ENCODE results near the gene DES.

The DES gene

DNA sequence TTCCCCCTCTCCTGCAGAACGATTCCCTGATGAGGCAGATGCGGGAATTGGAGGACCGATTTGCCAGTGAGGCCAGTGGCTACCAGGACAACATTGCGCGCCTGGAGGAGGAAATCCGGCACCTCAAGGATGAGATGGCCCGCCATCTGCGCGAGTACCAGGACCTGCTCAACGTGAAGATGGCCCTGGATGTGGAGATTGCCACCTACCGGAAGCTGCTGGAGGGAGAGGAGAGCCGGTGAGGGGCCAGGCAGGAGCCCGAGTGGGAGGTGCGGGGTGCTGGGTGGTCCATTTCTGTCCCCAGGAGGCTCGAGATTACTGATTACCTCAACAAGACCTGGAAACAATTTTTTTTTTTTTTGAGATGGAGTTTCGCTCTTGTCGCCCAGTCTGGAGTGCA is 3.1 kb downstream of the DES start:
- DNase-seq: no peak

DNA sequence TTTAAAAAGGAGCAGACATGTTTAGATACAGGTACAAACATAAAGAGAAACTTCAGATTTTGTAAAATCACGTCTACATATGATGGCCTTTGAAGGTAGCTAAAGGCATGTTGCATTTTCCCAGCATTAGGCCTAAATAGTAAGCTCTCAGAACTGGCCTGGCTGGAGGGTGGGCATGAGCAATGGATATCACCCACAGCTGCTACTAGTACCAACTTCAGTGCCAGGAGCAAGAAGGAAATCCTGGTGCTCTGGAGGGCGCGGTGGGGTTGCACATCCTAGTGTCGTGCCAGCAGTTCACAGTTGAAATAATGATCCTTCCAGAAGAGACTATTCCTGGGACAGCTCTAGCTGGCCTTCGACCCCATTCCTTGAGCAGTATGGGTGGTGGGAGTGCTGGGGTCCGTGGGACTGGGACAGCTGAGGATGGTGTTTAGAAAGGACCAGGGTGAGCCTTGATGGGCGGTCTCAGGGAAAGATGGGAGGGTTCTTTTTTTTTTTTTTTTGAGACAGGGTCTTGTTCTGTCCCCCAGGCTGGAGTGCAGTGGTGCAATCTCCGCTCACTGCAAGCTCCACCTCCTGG is 4.9 kb downstream of the DES start:
- no peak for DNase-seq

DNA sequence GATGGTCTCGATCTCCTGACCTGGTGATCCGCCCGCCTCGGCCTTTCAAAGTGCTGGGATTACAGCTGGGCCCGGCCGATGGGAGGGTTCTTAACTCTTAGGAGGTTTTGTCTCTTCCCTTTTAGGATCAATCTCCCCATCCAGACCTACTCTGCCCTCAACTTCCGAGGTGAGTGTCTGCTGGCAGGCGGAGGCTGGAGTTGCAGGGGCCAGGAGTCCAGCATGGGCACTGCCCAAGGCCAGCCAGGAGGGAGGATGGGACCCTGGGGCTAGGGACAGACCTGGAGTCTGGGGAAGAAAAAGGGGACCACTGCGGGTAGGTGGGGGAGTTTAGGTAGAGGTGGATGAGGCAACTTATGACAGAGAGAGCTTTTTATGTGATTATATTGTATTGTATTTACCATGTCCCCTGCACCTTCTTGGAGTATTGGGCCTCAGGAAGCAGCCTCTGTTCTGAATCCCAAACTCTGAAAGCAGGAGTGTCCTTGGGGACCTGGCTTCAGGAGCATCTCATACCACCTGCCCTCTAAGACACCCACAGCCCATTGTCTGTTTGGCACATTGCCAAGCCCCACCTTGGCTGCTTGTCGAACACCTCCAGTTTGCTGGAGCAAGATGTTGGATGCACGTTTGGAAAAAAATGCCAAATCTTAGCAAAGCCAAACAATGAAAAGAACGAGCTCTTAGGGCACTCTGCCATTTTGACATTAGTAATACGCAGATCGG is 5.6 kb downstream of the DES start:
- no peak for DNase-seq

DNA sequence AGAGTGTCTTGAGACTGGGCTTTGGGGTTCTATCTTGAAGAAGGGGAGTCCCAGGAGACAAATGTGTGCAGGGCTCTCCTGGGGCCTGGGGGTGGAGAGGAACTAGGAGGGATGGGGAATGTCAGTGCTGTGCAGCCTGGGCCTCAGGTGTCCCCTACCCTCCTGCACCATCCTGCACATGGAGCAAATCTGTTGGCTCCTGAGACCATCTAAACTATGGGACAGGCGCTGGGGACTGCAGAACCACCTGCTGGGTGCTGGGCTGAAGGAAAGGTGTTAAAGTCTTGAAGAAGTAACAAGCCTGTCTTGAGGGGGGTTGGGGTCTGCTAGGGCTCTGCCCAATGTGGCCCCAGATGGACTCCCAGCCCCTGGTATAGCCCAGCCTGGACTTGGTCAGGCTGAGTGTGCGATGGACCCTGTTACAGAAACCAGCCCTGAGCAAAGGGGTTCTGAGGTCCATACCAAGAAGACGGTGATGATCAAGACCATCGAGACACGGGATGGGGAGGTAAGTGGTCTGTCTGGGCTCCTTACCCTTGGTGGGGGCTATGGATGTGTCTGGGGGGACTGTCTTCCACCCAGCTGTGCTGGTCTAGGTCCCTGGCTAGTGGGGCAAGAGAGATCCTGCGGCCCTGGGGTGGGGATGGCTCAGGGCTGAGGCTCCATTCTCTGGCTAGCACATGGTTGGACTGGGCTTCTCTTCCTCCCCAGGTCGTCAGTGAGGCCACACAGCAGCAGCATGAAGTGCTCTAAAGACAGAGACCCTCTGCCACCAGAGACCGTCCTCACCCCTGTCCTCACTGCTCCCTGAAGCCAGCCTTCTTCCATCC is 7.3 kb downstream of the DES start:
- DNase-seq: no peak

DNA sequence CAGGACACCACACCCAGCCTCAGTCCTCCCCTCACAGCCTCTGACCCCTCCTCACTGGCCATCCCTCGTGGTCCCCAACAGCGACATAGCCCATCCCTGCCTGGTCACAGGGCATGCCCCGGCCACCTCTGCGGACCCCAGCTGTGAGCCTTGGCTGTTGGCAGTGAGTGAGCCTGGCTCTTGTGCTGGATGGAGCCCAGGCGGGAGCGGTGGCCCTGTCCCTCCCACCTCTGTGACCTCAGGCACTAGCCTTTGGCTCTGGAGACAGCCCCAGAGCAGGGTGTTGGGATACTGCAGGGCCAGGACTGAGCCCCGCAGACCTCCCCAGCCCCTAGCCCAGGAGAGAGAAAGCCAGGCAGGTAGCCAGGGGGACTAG is 7.9 kb downstream of the DES start:
- no peak for DNase-seq

DNA sequence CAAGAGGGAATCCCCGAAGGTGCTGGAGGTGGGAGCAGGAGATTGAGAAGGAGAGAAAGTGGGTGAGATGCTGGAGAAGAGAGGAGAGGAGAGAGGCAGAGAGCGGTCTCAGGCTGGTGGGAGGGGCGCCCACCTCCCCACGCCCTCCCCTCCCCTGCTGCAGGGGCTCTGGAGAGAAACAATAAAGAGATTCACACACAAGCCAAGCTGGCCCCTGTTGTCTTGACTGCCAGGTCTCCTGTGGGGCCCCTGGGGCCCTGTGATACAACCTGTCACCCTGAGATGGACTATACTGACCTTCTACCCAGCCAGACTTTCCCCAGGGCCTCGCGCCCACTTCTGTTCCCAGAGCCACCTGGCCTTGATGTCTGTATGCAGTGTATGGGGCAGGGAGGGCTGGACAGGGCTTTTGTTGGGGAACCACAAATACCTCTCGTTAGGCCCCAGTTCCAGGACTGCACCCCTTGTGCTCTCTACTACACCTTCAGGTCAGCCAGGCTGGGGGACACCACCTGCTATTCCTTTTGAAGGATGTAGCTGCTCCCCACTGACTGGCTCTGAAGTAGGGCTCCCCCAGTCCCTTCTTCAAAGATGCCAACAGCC is 8.5 kb downstream of the DES start:
- DNase-seq: no peak

DNA sequence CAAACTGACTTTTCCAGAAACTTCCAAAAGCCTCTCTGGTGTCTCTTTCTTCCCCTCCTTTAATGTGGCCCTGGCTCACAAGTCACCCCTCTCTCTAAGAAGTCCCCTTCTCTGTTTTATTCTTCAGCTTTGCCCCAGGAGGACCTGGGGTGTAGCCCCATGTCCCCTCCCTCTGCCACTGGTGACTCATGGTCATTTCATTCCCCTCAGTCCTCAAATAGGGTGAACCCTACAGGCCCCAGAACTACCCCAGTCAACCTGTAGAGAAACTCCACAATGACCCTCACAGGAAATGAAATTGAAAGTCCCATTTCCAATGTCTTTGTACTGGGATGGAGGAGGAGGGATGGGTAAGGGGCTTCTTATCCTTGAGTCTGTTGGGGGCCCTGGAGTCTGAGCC is 10.3 kb downstream of the DES start:
- no peak for DNase-seq

DNA sequence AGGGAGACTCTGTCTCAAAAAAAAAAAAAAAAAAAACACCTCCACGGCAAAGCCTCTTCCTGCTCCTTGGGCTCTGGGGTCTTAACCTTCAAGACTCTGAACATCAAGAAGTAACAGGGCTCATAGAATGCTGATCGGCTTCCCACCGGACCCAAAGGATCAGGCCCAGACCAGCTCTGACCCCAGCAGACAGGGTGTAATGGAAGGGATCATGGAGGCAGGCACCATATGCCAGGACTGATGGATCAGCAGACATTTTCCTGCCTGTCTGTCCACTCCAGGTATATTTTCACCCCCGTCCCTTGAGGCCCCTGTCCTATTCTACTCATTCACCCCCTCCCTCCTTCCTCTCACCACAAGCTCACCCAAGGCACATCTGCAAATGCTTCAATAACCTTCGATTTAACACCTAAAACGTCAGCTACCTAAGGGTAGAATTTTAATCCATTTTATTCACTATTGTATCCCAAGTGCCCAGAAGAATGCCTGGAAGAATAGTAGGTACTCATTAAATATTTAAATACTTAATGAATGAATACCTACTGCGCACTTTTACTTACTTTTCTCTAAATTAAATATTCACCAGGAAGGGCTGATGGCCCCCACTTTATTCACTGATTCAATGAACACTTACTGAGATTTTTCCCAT is 11.9 kb downstream of the DES start:
- DNase-seq: no peak

DNA sequence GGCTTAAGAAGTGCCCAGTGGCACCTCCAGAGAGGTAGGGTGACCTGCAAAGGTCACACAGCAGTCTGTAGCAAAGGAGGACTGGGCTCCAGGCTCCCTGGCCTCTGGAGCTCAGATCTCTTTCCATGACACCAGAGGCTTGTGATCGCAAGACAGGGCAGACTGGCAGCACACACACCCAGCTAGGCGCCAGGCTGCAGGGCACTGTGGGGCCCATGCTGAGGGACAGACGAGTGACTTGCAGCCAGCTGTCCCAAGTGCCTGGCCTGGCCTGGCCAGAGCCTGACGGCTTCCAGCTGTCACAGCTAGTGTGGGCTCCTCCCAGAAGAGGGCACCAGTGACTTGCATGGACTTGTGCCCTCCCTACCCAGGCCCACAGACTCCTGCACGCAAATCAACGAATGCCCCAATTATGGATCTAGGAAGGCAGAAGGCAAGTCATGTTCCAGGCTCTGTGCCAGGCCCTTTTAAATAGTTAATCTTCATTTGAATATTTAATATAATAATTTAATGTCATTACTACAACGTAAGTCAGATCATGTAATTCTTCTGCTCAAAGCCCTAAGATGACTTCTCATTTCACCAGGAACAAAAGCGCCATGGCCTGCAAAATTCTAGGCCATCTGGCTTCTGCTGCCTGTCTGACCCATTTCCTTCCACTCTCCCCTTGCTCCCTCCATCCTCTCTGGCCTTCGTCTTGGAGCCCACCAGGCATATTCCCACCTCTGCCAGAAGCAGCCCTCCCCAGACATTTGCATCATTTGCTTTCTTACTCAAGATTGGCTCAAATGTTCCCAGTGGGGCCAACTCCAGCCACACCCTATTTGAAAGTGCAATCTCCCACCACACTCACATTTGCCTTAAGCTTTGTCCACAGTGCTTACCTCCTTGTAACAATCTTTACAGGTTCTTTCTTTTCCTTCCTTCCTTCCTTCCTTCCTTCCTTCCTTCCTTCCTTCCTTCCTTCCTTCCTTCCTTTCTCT is 12.7 kb downstream of the DES start:
- peak; percentile 55 for DNase-seq

DNA sequence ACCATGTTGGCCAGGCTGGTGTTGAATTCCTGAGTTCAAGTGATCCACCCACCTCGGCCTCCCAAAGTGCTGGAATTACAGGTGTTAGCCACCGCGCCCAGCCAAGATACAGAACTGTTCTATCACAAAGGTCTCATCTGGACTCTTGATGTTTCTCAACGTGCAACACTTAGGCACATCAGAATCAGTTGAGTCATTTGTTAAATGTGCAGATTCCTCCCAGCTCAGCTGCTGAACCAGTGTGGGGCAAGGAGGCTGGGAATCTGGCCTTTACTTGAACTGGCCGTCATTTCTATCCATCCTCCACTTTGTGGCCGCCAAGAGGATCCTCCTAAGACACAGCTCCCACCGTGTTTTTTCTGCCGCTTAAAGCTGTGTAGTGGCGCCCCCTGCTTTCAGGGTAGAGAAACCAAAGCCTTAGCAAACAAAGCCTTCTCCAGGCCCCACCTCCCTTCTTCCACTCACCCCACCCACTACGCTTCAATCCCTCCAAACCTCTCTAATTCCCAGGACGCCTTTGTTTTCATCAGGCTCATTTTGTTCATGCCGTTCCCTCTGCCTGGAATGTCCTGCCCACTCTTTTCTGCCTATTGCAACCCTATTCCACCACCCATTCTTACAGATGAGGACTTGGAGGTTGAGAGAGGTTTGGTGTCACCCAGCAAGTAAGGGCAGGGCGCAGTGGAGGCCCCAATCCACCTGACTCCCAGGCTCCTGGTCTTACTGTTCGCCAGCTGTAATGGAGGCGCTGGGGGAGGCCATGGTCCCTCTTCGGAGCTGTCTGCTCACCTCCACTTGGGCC is 15.7 kb downstream of the DES start:
- DNase-seq: peak; percentile 78

DNA sequence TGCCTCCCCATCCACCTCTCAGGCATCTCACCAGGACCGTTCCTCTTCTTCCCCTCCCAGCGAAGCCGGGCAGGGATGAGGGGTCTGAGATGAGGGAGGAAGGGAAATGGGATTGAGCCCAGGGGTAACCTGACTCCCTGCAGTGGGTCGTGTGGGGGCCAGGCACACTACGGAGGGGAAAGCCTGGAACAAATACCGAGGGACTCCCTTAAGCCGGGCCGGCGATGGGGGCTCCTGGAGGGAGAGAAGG is 16.2 kb downstream of the DES start:
- DNase-seq: no peak

DNA sequence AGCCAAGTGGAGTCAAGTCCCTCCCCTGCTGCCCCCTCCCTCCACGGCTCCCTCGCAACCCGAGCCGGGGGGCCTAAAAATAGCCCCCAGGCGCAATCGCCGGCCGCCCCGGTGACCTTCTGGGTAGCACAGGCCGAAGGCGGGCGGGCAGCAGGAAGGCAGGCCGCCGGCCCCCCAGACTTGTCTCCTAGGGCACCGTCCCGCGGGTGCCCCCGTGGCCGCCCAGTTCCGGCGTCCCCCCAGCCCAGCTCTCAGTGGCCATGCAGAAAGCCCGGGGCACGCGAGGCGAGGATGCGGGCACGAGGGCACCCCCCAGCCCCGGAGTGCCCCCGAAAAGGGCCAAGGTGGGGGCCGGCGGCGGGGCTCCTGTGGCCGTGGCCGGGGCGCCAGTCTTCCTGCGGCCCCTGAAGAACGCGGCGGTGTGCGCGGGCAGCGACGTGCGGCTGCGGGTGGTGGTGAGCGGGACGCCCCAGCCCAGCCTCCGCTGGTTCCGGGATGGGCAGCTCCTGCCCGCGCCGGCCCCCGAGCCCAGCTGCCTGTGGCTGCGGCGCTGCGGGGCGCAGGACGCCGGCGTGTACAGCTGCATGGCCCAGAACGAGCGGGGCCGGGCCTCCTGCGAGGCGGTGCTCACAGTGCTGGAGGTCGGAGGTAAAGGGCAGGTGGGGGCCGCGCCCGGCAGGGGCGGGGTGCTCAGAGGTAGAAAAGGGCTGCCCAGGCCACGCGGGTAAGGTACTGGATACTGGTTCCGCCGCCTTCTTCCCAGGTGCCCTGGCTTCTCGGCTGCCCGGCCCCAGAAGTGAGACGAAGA is 16.7 kb downstream of the DES start, which contains the start of gene SPEG:
TSS of gene SPEG (plus strand) at position 126 of the 808 bp plus-strand sequence. CDS start at position 261, 135 bp downstream.
- DNase-seq: no peak

DNA sequence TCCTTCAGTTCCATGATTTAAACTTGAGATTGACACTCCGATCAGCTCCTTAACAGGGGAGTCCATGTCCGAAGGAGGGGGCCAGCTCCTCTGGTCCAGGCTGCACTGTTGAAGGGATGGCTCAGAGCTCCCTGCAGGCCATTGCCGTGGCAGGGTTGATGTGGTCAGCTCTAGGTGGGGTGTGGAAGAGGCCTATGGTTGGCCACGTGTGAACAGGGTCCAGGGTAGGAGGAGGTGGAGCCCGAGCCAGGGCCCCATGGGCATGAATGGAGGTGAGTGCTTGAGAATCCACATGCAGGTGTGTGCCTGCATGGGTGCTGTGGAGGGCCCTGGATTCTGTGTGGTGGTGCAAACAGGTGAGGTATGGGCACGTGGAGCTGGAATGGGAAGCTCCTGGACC is 17.5 kb downstream of the DES start:
- no peak for DNase-seq

DNA sequence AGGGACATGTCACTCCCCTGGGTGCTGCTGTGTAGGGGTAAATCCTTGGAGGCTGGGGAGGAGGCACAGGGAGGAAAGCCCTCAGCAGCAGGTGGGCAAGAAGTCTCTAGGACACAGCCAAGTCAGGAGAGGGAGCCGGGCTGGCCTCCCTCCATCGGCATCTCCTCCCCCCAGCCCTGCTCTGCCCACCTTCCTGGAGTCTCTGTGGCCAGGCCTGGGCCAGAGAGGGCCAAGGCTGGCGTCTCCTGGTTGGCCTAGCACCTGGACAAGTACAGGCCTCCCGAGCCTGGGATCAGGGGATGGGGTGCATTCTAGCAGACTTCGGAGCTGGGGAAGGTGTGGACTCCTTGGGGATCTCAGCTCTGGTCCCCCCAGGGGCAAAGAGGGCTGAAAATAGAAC is 18.3 kb downstream of the DES start:
- no peak for DNase-seq

DNA sequence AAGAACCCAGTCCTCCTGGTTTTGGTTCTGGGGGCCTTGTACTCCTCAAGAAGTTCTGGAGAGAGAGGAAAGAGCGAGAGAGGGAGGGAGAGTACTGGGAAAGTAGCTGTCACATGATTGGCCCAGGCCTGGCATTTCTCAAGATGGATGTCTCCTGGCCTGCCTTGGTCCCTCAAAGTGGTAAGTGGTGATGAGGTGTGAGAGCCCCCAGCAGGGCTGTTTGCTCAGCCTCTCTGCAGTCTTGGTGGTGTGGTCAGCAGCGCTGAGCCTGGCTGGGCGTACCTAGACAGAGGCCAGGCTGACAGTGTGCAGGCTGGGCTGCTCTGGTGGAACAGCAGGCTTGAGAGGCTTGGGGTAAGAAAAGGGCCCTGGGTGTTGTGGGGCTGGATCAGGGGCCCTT is 19.0 kb downstream of the DES start:
- no peak for DNase-seq

DNA sequence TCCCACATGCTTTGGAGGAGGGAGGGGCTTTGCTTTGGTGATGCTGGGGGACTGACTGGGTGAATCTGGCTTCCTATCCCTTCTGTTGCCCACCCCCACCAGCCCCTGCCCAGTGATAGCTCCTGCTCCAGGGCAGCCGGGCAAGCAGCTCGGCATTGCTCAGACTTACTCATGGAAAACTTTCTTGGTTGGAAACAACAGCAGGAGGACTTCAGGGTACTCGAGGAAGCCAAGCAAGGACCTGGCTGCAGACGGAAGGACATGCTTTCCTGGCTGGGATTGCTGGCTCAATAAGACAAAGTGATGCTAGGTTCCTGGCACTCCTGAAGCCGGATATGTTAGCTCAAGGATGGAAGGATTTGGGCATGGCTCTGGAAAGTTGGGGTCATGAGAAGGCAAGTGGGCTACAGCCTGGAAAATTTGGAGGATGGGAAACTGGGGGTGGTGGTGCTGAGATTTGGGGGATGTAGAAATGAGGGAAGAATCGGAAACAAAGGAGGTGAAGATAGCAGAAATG is 19.6 kb downstream of the DES start:
- DNase-seq: no peak

DNA sequence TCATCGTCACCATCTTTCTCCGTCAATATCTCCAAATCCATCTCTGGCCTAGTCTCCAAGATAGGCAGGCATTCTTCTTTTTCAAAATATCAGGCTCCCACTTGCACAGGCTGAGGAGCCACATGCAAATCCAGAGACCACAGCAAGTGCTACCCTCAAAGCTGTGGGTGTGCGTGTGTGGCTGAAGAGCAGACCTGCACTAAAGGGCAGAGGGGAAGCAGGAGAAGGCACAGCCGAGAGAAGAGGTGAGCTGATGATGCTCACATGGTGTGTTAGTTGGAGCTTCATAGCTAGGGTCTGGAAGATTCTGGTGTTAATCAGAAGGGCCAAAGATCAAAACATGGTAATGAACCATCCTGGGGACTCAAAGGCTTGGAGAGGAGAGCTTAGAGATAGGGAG is 20.3 kb downstream of the DES start:
- DNase-seq: no peak

DNA sequence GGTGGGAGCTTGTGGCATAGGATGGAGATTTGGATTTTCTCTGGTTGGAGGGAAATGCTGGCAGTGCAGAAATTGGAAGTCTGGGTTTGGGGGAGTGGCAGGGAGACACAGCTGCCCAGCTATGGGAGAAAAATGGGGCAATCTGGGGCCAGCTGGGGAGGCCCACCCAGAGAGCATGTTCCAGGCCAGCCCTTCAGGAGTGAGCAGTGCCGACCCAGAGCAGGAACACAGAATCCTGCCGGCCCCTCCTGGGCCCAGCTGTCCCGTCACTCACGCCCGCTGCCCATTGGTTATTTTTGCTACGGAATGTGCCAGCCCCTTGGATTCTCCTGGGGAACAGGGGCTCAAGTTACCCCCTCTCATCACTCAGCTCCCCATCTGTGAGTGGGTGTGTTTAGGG is 21.3 kb downstream of the DES start:
- DNase-seq: no peak

DNA sequence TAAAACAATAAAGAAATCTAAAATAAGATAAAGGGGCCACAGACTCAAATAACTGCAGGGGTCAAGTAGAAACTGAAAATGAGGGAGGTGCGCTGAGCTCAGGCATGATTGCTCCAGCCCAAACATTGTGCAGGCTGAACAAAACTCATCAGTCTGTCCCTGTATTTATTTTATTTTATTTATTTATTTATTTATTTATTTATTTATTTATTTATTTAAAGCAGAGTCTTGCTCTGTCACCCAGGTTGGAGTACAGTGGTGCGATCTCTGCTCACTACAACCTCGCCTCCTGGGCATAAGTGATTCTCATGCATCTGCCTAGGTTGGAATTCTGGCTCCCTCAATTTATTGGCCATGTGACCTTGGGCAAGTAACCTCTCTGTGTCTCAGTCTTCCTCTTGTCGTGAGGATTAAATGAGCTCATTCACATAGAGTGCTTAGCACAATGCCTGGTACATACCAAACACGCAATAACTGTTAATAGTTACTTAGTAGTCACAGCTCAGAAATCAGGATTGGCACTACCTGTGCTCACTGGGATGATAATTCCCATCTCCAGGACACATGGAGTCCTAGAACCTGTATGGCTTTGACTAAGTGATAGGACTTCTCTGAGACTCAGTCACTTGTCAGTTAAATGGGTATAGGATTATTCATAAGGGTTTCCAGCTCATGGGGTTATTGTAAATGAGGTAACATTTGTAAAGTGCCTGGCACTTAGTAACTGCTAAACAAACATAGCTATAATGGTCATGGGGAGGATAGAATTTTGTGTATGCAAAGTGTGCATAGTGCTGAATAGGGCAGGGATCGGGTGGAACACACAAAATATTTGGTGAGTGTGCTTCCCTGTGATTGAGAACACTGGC is 22.4 kb downstream of the DES start:
- no peak for DNase-seq

Measured in fibroblast of skin of right quadriceps (primary cell).